Activated CD4-positive, alpha-beta T cell treated with anti-CD3 and anti-CD28 coated beads, Interleukin-2, amount 50 U/mL, for 24 hours (primary cell): ENCODE data around the gene IKZF3.
"Not testable (repeated sequence)": the region's sequence is repeated elsewhere in the genome, so short reads cannot be mapped to it uniquely, and the experiment has no call there.

ENCODE experiments used
- DNase-seq, 2 donors: peaks; one replicate each; pipeline ENCODE4 v3.0.0-alpha.2; 2020; ENCODE audit warnings: low read depth in 1 of 2, low spot score in 1 of 2

Gene IKZF3

GRCh38 chr17:39782481-39782880 lies 81.6 kb downstream of the IKZF3 start:
- no peak for DNase-seq

- no peak for DNase-seq
Measured at GRCh38 chr17:39781861-39782213, 82.3 kb downstream of the IKZF3 start.

GRCh38 chr17:39781031-39781860 lies 82.9 kb downstream of the IKZF3 start:
- DNase-seq = no peak

GRCh38 chr17:39777534-39778365 lies 86.4 kb downstream of the IKZF3 start:
- DNase-seq = no peak

- no peak for DNase-seq
Measured at GRCh38 chr17:39776252-39776651, 87.9 kb downstream of the IKZF3 start.

- DNase-seq = no peak
Measured at GRCh38 chr17:39775031-39775430, 89.1 kb downstream of the IKZF3 start.

- no peak for DNase-seq
Measured at GRCh38 chr17:39774047-39774446, 90.1 kb downstream of the IKZF3 start.

- DNase-seq = no peak
Measured at GRCh38 chr17:39772987-39773934, 90.9 kb downstream of the IKZF3 start.

GRCh38 chr17:39772415-39772814 lies 91.7 kb downstream of the IKZF3 start:
- no peak for DNase-seq

- peak in 1 of 2 donors; percentile 78 for DNase-seq
Measured at GRCh38 chr17:39769974-39770587, 94.0 kb downstream of the IKZF3 start.

GRCh38 chr17:39767147-39767546 lies 97.0 kb downstream of the IKZF3 start:
- DNase-seq = no peak

- DNase-seq = no peak
Measured at GRCh38 chr17:39765766-39766165, 98.3 kb downstream of the IKZF3 start.

- no peak for DNase-seq
Measured at GRCh38 chr17:39765175-39765574, 98.9 kb downstream of the IKZF3 start.

- DNase-seq = not testable (repeated sequence)
Measured at GRCh38 chr17:39764171-39764570, 99.9 kb downstream of the IKZF3 start.

- DNase-seq = no peak
Measured at GRCh38 chr17:39763051-39763820, 100.9 kb downstream of the IKZF3 start.

GRCh38 chr17:39761861-39762496 lies 102.1 kb downstream of the IKZF3 start:
- DNase-seq = no peak

- DNase-seq = no peak
Measured at GRCh38 chr17:39759204-39759603, 104.9 kb downstream of the IKZF3 start.

GRCh38 chr17:39757931-39758873 lies 105.9 kb downstream of the IKZF3 start:
- DNase-seq = peak in 1 of 2 donors; percentile 61
